Measurements from ENCODE around the gene CALHM1.
"Not testable (repeated sequence)": the region's sequence is repeated elsewhere in the genome, so short reads cannot be mapped to it uniquely, and the experiment has no call there.

The CALHM1 gene

GRCh38 chr10:103428989-103429643, 29.6 kb downstream of the CALHM1 start:
- peak in 1 of 5 donors; percentile 24 for DNase-seq

- no peak for DNase-seq
These were observed 30.8 kb downstream of the CALHM1 start for GRCh38 chr10:103427866-103428265.

GRCh38 chr10:103423748-103424147, 35.0 kb downstream of the CALHM1 start:
- DNase-seq, result no peak

GRCh38 chr10:103419101-103419500, 39.6 kb downstream of the CALHM1 start:
- no peak for DNase-seq

- no peak for DNase-seq
These were observed 41.1 kb downstream of the CALHM1 start for GRCh38 chr10:103417601-103418000.

GRCh38 chr10:103417148-103417469, 41.6 kb downstream of the CALHM1 start:
- DNase-seq, result not testable (repeated sequence)

GRCh38 chr10:103416436-103417147, 42.1 kb downstream of the CALHM1 start:
- DNase-seq, result peak; percentile 19 to 66 (median 55)

- DNase-seq, result no peak
These were observed 43.1 kb downstream of the CALHM1 start for GRCh38 chr10:103415581-103415980.

GRCh38 chr10:103413564-103413963, 45.1 kb downstream of the CALHM1 start:
- no peak for DNase-seq

Measured in T-helper 1 cell (primary cell).